H1 (cell line): Measurements from ENCODE around the gene RTN4RL1. TPM values are rescaled to one million over a fixed set of nuclear protein-coding genes. Genes with fewer than 3 reads are reported as not detected.

Experiments
- CTCF ChIA-PET: fragments of 300-600 bp; sonication (Branson Sonifier 250); formaldehyde crosslinking; loops from one replicate; lab custom pipeline; 2021; ENCODE audit not compliant: partially characterized antibody; lab: Charles Lee
- POLR2A ChIA-PET: fragments of 300-600 bp; sonication (Branson Sonifier 250); formaldehyde crosslinking; loops from one replicate; lab custom pipeline; 2021; ENCODE audit warnings: inconsistent platforms; ENCODE audit not compliant: partially characterized antibody; lab: Charles Lee
- DNase-seq, 2 experiments: peaks; one replicate each; pipeline versions ENCODE4 v3.0.0 to v3.0.0-alpha.2; 2010 to 2022; ENCODE audit warnings: low spot score in 2 of 2, low read depth in 1 of 2, mixed read lengths in 1 of 2
- FAIRE-seq: peaks from 2 replicates; lab custom pipeline; 2011; peaks lifted over from hg19 to GRCh38; lab: Jason Lieb, UNC
- H2AFZ ChIP-seq: 2 replicates; pipeline ENCODE4 v1.8.1; 2012; ENCODE audit warnings: low read length, inconsistent platforms
- H2AK5ac ChIP-seq: 2 replicates; pipeline ENCODE4 v1.6.1; 2013; ENCODE audit warnings: low read depth, low read length
- H2BK120ac ChIP-seq: replicated peaks from 2 replicates; pipeline ENCODE3; 2013; ENCODE audit warnings: low read depth, low read length, inconsistent platforms
- H2BK12ac ChIP-seq: 2 replicates; pipeline ENCODE4 v1.6.1; 2013; ENCODE audit warnings: low read depth, low read length
- H2BK15ac ChIP-seq: 2 replicates; pipeline ENCODE4 v1.6.1; 2013; ENCODE audit warnings: low read length
- H2BK20ac ChIP-seq: 2 replicates; pipeline ENCODE4 v1.6.1; 2013; ENCODE audit warnings: low read length
- H2BK5ac ChIP-seq: 2 replicates; pipeline ENCODE4 v1.6.1; 2013; ENCODE audit warnings: low read depth, low read length
- H3K14ac ChIP-seq: 2 replicates; pipeline ENCODE4 v1.6.1; 2013; ENCODE audit warnings: inconsistent platforms; ENCODE audit not compliant: insufficient read length
- H3K18ac ChIP-seq: 2 replicates; pipeline ENCODE4 v1.6.1; 2013; ENCODE audit warnings: low read length; ENCODE audit errors: extremely low read depth
- H3K23ac ChIP-seq: 2 replicates; pipeline ENCODE4 v1.6.1; 2013; ENCODE audit warnings: inconsistent platforms; ENCODE audit not compliant: insufficient read length
- H3K23me2 ChIP-seq: 2 replicates; pipeline ENCODE4 v1.6.1; 2013; ENCODE audit warnings: low read depth, low read length
- H3K27ac ChIP-seq: 2 replicates; pipeline ENCODE4 v1.6.1; 2011; ENCODE audit warnings: low read depth, low read length, inconsistent platforms
- H3K27me3 ChIP-seq, 4 experiments: replicated peaks in 1 of 4; 1 replicate in 1 of 4; 2 replicates in 3 of 4; pipeline versions ENCODE4 v1.6.1 to v1.8.1; 2011 to 2013; ENCODE audit warnings: low read length in 3 of 4, mild to moderate bottlenecking in 3 of 4, inconsistent platforms in 2 of 4, mixed read lengths in 2 of 4, moderate library complexity in 1 of 4; ENCODE audit not compliant: control insufficient read depth in 3 of 4, insufficient read depth in 3 of 4; ENCODE audit errors: extremely low read depth in 1 of 4
- H3K36me3 ChIP-seq, 4 experiments: 2 replicates each; pipeline versions ENCODE4 v1.6.1 to v1.8.1; 2011 to 2013; ENCODE audit warnings: mild to moderate bottlenecking in 4 of 4, low read length in 3 of 4, moderate library complexity in 2 of 4, control low read depth in 1 of 4, inconsistent platforms in 1 of 4; ENCODE audit not compliant: insufficient read depth in 4 of 4, control insufficient read depth in 2 of 4
- H3K4ac ChIP-seq: replicated peaks from 2 replicates; pipeline ENCODE3; 2013; ENCODE audit warnings: low read length, low read depth, mixed read lengths, inconsistent platforms; ENCODE audit not compliant: insufficient read length
- H3K4me1 ChIP-seq, 4 experiments: replicated peaks in 1 of 4; 1 replicate in 1 of 4; 2 replicates in 3 of 4; pipeline versions ENCODE4 v1.6.1 to v1.8.1; 2011 to 2013; ENCODE audit warnings: low read length in 3 of 4, inconsistent platforms in 2 of 4, mixed read lengths in 1 of 4; ENCODE audit not compliant: insufficient read depth in 4 of 4, control insufficient read depth in 3 of 4
- H3K4me2 ChIP-seq, 2 experiments: 2 replicates each; pipeline versions ENCODE4 v1.6.1 to v1.8.1; 2011 to 2013; ENCODE audit warnings: low read depth in 2 of 2, low read length in 2 of 2, control low read depth in 1 of 2, inconsistent platforms in 1 of 2, mild to moderate bottlenecking in 1 of 2; ENCODE audit not compliant: insufficient read depth in 1 of 2
- H3K4me3 ChIP-seq, 4 experiments: fragments of 200-600, 300-600 bp in 1 of 4; sonication (generic), shearing (Covaris generic), sonication (Bioruptor Twin) in 1 of 4; 2 replicates each; pipeline versions ENCODE4 v1.5.1 to v1.8.1; 2011 to 2016; ENCODE audit warnings: low read length in 4 of 4, low read depth in 3 of 4, control low read depth in 2 of 4, inconsistent platforms in 2 of 4, mild to moderate bottlenecking in 2 of 4, mixed read lengths in 1 of 4, moderate library complexity in 1 of 4; ENCODE audit not compliant: insufficient read depth in 2 of 4; ENCODE audit errors: extremely low read depth in 1 of 4
- H3K56ac ChIP-seq: replicated peaks from 2 replicates; pipeline ENCODE3; 2013; ENCODE audit warnings: low read depth, mild to moderate bottlenecking, mixed read lengths, low read length, inconsistent platforms; ENCODE audit not compliant: insufficient read length
- H3K79me1 ChIP-seq: 2 replicates; pipeline ENCODE4 v1.6.1; 2013; ENCODE audit warnings: low read depth, low read length, control low read depth
- H3K79me2 ChIP-seq, 2 experiments: 2 replicates each; pipeline versions ENCODE4 v1.6.1 to v1.8.1; 2012 to 2013; ENCODE audit warnings: low read length in 2 of 2, mild to moderate bottlenecking in 2 of 2, inconsistent platforms in 1 of 2; ENCODE audit not compliant: insufficient read depth in 2 of 2, control insufficient read depth in 1 of 2
- H3K9ac ChIP-seq, 4 experiments: replicated peaks in 1 of 4; 1 replicate in 1 of 4; 2 replicates in 3 of 4; pipeline versions ENCODE4 v1.6.1 to v1.8.1; 2011 to 2013; ENCODE audit warnings: low read depth in 3 of 4, low read length in 3 of 4, control low read depth in 2 of 4, mild to moderate bottlenecking in 2 of 4, moderate library complexity in 2 of 4, inconsistent platforms in 1 of 4; ENCODE audit errors: extremely low read depth in 1 of 4
- H3K9me3 ChIP-seq, 2 experiments: 2 replicates each; pipeline versions ENCODE4 v1.6.1 to v1.8.1; 2012 to 2013; ENCODE audit warnings: mild to moderate bottlenecking in 2 of 2, moderate library complexity in 2 of 2, control low read depth in 1 of 2, inconsistent platforms in 1 of 2, low read depth in 1 of 2, low read length in 1 of 2, mixed read lengths in 1 of 2; ENCODE audit not compliant: insufficient read depth in 2 of 2
- H4K20me1 ChIP-seq, 2 experiments: replicated peaks in 1 of 2; 2 replicates each; pipeline versions ENCODE3 to v1.8.1; 2011 to 2013; ENCODE audit warnings: inconsistent platforms in 2 of 2, low read length in 2 of 2, mild to moderate bottlenecking in 1 of 2; ENCODE audit not compliant: insufficient read depth in 2 of 2, control insufficient read depth in 1 of 2
- H4K5ac ChIP-seq: 2 replicates; pipeline ENCODE4 v1.6.1; 2013; ENCODE audit warnings: low read length, low read depth, mixed read lengths, inconsistent platforms; ENCODE audit not compliant: insufficient read length
- H4K8ac ChIP-seq: 2 replicates; pipeline ENCODE4 v1.8.0; 2013; ENCODE audit warnings: mild to moderate bottlenecking, moderate library complexity, low read length, inconsistent platforms; ENCODE audit not compliant: insufficient read depth; ENCODE audit errors: extremely low read depth
- H4K91ac ChIP-seq: replicated peaks from 2 replicates; pipeline ENCODE3; 2013; ENCODE audit warnings: low read length, mixed read lengths, inconsistent platforms; ENCODE audit not compliant: insufficient read length
- KDM1A ChIP-seq: fragments of 200-600, 300-600 bp; sonication (generic); IDR thresholded peaks from 2 replicates; pipeline ENCODE4 v1.7.1; 2016; ENCODE audit warnings: mild to moderate bottlenecking, low read length, borderline replicate concordance
- WGBS, 2 experiments: shearing (Covaris generic) in 1 of 2; methylation state at CpG; one replicate each; pipeline versions ENCODE4 v1.1.6 to v1.1.7; 2013 to 2015; ENCODE audit warnings: low lambda C conversion rate in 2 of 2, mixed read lengths in 2 of 2, inconsistent platforms in 1 of 2, low coverage in 1 of 2, missing lambda C conversion rate in 1 of 2; ENCODE audit not compliant: insufficient replicate concordance in 2 of 2, insufficient coverage in 1 of 2, insufficient read length in 1 of 2; ENCODE audit errors: extremely low coverage in 1 of 2, missing lambda C conversion rate in 1 of 2; 5-methylcytosine and 5-hydroxymethylcytosine counted together
- polyA plus RNA-seq, 7 experiments: library from polyadenylated mRNA; depleted of rRNA in 3 of 7; stranded (reverse) in 5 of 7; unstranded in 2 of 7; fragments of >200 nt in 5 of 7; fragments of 200-250 nt in 2 of 7; gene quantifications; 1 replicate in 5 of 7; 2 replicates in 1 of 7; 4 replicates in 1 of 7; pipeline versions ENCODE4 v1.2.1 to v1.2.3, GENCODE V29; 2011 to 2013; ENCODE audit warnings: missing spikeins in 2 of 7, mixed read lengths in 2 of 7
- total RNA-seq: library from RNA; stranded (reverse); fragmentation: NEBNext Ultra II Directional; extraction: Animal tissue kit (Norgen Biotek cat#: 25700); gene quantifications from 2 replicates; pipeline ENCODE4 v1.2.1, GENCODE V29; 2021

RTN4RL1 gene
- total and polyA plus RNA-seq, 2 of the 8 experiments (the other 6 are each of a cell fraction or from before 2014, with no cell fraction given), result 0.09 TPM; not detected in 1

DNA sequence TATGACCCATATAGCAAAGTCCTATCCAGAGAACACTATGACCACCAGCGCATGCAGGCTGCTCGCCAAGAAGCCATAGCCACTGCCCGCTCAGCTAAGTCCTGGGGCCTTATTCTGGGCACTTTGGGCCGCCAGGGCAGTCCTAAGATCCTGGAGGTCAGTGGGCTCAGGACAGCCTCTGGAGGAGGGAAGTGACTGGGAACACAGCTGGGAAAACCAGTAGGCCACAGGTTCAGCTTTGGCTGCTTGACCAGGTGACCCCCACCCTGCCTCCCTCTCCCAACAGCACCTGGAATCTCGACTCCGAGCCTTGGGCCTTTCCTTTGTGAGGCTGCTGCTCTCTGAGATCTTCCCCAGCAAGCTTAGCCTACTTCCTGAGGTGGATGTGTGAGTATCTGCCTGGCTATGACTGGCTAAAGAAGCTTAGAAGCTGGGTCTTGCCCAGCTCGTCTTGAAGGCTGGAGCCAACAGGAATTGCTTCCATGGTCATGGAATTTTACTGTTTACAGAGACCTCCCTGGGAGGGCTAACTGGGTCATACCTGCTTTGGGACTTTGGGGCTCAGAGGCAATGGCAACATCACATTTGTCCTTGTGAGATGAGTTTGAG, 15.2 kb upstream of the RTN4RL1 start:
- peaks cover 5% of the 10 kb centered on the region; the same call in 1 of the 2 replicates for H3K23me2 ChIP-seq
- no peak overlapping the region for H3K18ac ChIP-seq
- no peak overlapping the region for H2BK5ac ChIP-seq
- H3K79me1 ChIP-seq, result peaks cover 4% of the 10 kb centered on the region
- peaks cover 0 to 14% (median 3%) of the 10 kb centered on the region in 4 experiments; a peak in 5 of 8 replicates for H3K36me3 ChIP-seq
- H2BK15ac ChIP-seq, result no peak overlapping the region
- WGBS, 2 experiments, result 92% methylated on average over 6 of the region's 7 CpGs; no CpG with 5 or more reads in 1 of the 2 experiments
- POLR2A ChIA-PET, result interaction anchor here (0.8 to 1.6 kb wide), 4 partner anchors 10 to 29 kb away, joined by 3 read pairs; partner anchors contain the start of gene DPH1
- no peak overlapping the region for H3K23ac ChIP-seq
- no peak overlapping the region for H2BK20ac ChIP-seq
- no peak overlapping the region for H2BK120ac ChIP-seq
- H3K27me3 ChIP-seq, result peaks cover 0 to 2% (median 0%) of the 10 kb centered on the region in 4 experiments; a peak in 1 of 7 replicates
- H2AK5ac ChIP-seq, result no peak overlapping the region
- no peak for TF ChIP-seq KDM1A
- H2AFZ ChIP-seq, result no peak overlapping the region
- H3K79me2 ChIP-seq, result no peaks in the 10 kb centered on the region
- peaks cover 0 to 6% (median 6%) of the 10 kb centered on the region in 4 experiments; a peak in 5 of 7 replicates for H3K4me1 ChIP-seq
- H3K27ac ChIP-seq, result no peak overlapping the region
- H2BK12ac ChIP-seq, result no peak overlapping the region
- no peak overlapping the region for H4K8ac ChIP-seq
- no peak overlapping the region for H3K4ac ChIP-seq
- no peaks in the 10 kb centered on the region for H3K9me3 ChIP-seq
- no peak overlapping the region for H4K91ac ChIP-seq
- CTCF ChIA-PET, result interaction anchor here (1.2 to 3.1 kb wide), 14 partner anchors 8 to 242 kb away, joined by 3 to 17 read pairs (median 4); partner anchors contain the start of genes DPH1 and RTN4RL1
- no peak overlapping the region for H3K9ac ChIP-seq
- FAIRE-seq (no peak), DNase-seq (no peak)
- peaks cover 0 to 7% of the 10 kb centered on the region in 2 experiments for H4K20me1 ChIP-seq
- H3K4me2 ChIP-seq, result no peak overlapping the region; a peak in 1 of 4 replicates
- H3K14ac ChIP-seq, result no peak overlapping the region
- H4K5ac ChIP-seq, result no peak overlapping the region
- no peak overlapping the region for H3K56ac ChIP-seq
- no peak overlapping the region for H3K4me3 ChIP-seq
